Metanephros (tissue), 1 donor: Measurements from ENCODE around the gene LANCL1. TPM values are rescaled to one million over a fixed set of nuclear protein-coding genes. Genes with fewer than 3 reads are reported as not detected.

Experiments
- total RNA-seq: library from RNA; depleted of rRNA; stranded (reverse); fragments of >200 nt; gene quantifications from one replicate; pipeline ENCODE4 v1.2.3, GENCODE V29; 2014

LANCL1 gene
- 53.8 TPM for total RNA-seq

GRCh38 chr2:210476194-210477128 is at the start of gene LANCL1:
Gene LANCL1, minus strand, starts transcription at chr2:210476759. Its CDS starts 363 bp downstream, at chr2:210476396.

Other genes starting within 250 kb of the LANCL1 start
- gene MYL1, start 161.6 kb downstream of the LANCL1 start, total RNA-seq = 981 TPM
- gene CPS1, start 79.8 kb upstream of the LANCL1 start, total RNA-seq = 7.3 TPM